Right lobe of liver (tissue), 6 donors: ENCODE results near the gene HDAC1. TPM values are rescaled to one million over a fixed set of nuclear protein-coding genes. Genes with fewer than 3 reads are reported as not detected.
A peak's percentile ranks its signal among the peaks of the same experiment; 100 is the strongest.

ENCODE experiments used
- ATAC-seq, 4 donors: fragments of 200-7000 bp; cut with Tn5 transposase; one replicate each; pipeline ENCODE4 v1.9.1; 2020; ENCODE audit warnings: mild to moderate bottlenecking in 4 of 4, moderate library complexity in 4 of 4
- DNase-seq, 3 donors: peaks; one replicate each; pipeline ENCODE4 v3.0.0-alpha.2; 2020
- H3K27ac ChIP-seq, 3 donors: fragments of 200-600 bp; one replicate each; pipeline ENCODE4 v1.8.0; 2022
- H3K27me3 ChIP-seq, 2 donors: fragments of 200-600 bp; one replicate each; pipeline ENCODE4 v1.8.0; 2022
- H3K36me3 ChIP-seq, 4 donors: fragments of 200-600 bp; sonication (generic) in 1 of 4; one replicate each; pipeline versions ENCODE4 v1.5.1 to v1.8.0; 2017 to 2022; ENCODE audit warnings: control low read depth in 1 of 4
- H3K4me1 ChIP-seq, 4 donors: fragments of 200-600 bp; sonication (generic) in 1 of 4; one replicate each; pipeline versions ENCODE4 v1.5.1 to v1.8.0; 2017 to 2022; ENCODE audit warnings: control low read depth in 1 of 4
- H3K4me3 ChIP-seq, 3 donors: fragments of 200-600 bp; one replicate each; pipeline ENCODE4 v1.8.0; 2022
- H3K9me3 ChIP-seq, 4 donors: fragments of 200-600 bp; sonication (generic) in 1 of 4; one replicate each; pipeline versions ENCODE4 v1.5.1 to v1.8.0; 2017 to 2022; ENCODE audit warnings: control low read depth in 1 of 4
- CTCF ChIP-seq, 4 donors: fragments of 200-600 bp in 3 of 4; fragments of 450-650 bp in 1 of 4; IDR thresholded peaks; one replicate each; pipeline versions ENCODE4 v1.5.1 to v1.8.0; 2016 to 2022; ENCODE audit warnings: antibody characterized with exemption in 4 of 4, mild to moderate bottlenecking in 2 of 4
- POLR2A ChIP-seq: fragments of 450-650 bp; IDR thresholded peaks from one replicate; pipeline ENCODE4 v1.6.1; 2017; ENCODE audit warnings: antibody characterized with exemption, mild to moderate bottlenecking
- WGBS: methylation state at CpG from one replicate; pipeline ENCODE4 v1.1.6; 2018; ENCODE audit warnings: low coverage, low lambda C conversion rate; ENCODE audit not compliant: insufficient coverage; ENCODE audit errors: missing lambda C conversion rate; 5-methylcytosine and 5-hydroxymethylcytosine counted together
- intact Hi-C, 2 donors: fragments of 100-400 bp; cut with DNase I; formaldehyde crosslinking; loops; one replicate each; pipeline versions ENCODE4 v1.11.2 to v1.14.1; 2022
- long read RNA-seq: library from polyadenylated mRNA; unstranded; transcript quantifications from one replicate; pipeline ENCODE4 v2.0.0, GENCODE V29; 2019
- total RNA-seq, 6 experiments: library from RNA; depleted of rRNA in 2 of 6; stranded (reverse); fragments of >200 nt in 2 of 6; fragmentation: NEBNext Ultra II Directional in 3 of 6; extraction: Animal tissue kit (Norgen Biotek cat#: 25700) in 3 of 6; gene quantifications; one replicate each; pipeline versions ENCODE4 v1.1.0 to v1.2.4, GENCODE V29; 2016 to 2023
- donor health status: DM: no; HTN: yes; CAD: no.
- donor health status: DM: no; HTN: no; CAD: no.
- donor health status: DM: no; HTN: no; CAD: no.
- donor health status: DM: no; HTN: yes; CAD: no.
- donor health status: DM: no; HTN: yes; CAD: no.

The HDAC1 gene
- 10 to 100 TPM; 24.0 to 40.6 (median 32.4) TPM for total RNA-seq
- long read RNA-seq, partial matches to known transcripts = 5 of 7 reads
- long read RNA-seq, other reads (novel, unspliced or antisense) = 1 of 7 reads

- TF ChIP-seq CTCF (IDR thresholded peaks at IDR 0.05) = no peak
- TF ChIP-seq POLR2A = peak; percentile 73
- Histone ChIP-seq H3K36me3 (no peaks in the 10 kb centered on the region), H3K4me3 (peak within 1 kb of the TSS; percentile 72 to 94 (median 91)), H3K9me3 (no peaks in the 10 kb centered on the region), H3K27me3 (no peaks in the 10 kb centered on the region), H3K4me1 (peaks cover 0 to 28% (median 5%) of the 10 kb centered on the region in 4 donors), H3K27ac (peak within 1 kb of the TSS; percentile 77 to 80 (median 79))
- intact Hi-C loops = no loop called here
- under 1% methylated on average over 38 of the region's 67 CpGs for WGBS
- DNase-seq = peak; percentile 99 to 100 (median 99)
- peak; percentile 94 to 98 (median 96) for ATAC-seq
Measured at GRCh38 chr1:32291708-32292538, at the start of gene HDAC1. Gene HDAC1, plus strand, starts transcription at chr1:32292083. Its CDS starts 87 bp downstream, at chr1:32292170.

- Histone ChIP-seq H3K27ac (peak overlapping the region in 1 of 3 donors; percentile 68), H3K27me3 (no peaks in the 10 kb centered on the region), H3K4me3 (no peak overlapping the region), H3K9me3 (no peaks in the 10 kb centered on the region), H3K4me1 (peaks cover 0 to 13% (median 6%) of the 10 kb centered on the region in 4 donors), H3K36me3 (no peaks in the 10 kb centered on the region)
- WGBS = 47% methylated on average over 6 of the region's 7 CpGs
- no peak for DNase-seq
- TF ChIP-seq POLR2A (no peak), CTCF (IDR thresholded peaks at IDR 0.05) (no peak)
- no peak for ATAC-seq
- intact Hi-C loops = no loop called here
Measured at GRCh38 chr1:32242341-32242851, 49.5 kb upstream of the HDAC1 start.

- ATAC-seq (peak; percentile 42 to 66 (median 48)), DNase-seq (peak in 2 of 3 donors; percentile 34 to 59)
- Histone ChIP-seq H3K4me1 (peaks cover 0 to 16% (median 4%) of the 10 kb centered on the region in 4 donors), H3K36me3 (no peaks in the 10 kb centered on the region), H3K9me3 (no peaks in the 10 kb centered on the region), H3K27me3 (no peaks in the 10 kb centered on the region), H3K4me3 (no peak within 1 kb of the TSS), H3K27ac (peak within 1 kb of the TSS; percentile 37 to 54 (median 40))
- TF ChIP-seq POLR2A (no peak), CTCF (IDR thresholded peaks at IDR 0.05) (no peak)
- WGBS = no CpG with 5 or more reads among the region's 3 CpGs
- intact Hi-C loops = no loop called here
Measured at GRCh38 chr1:32246888-32247273, 45.0 kb upstream of the HDAC1 start, which contains the start of gene FAM167B. Gene FAM167B, plus strand, starts transcription at chr1:32247222. Its CDS starts 200 bp downstream, at chr1:32247422.

- Histone ChIP-seq H3K27me3 (no peaks in the 10 kb centered on the region), H3K9me3 (no peaks in the 10 kb centered on the region), H3K4me1 (peaks cover 0 to 16% (median 4%) of the 10 kb centered on the region in 4 donors), H3K4me3 (no peak overlapping the region), H3K27ac (peak overlapping the region; percentile 28 to 40 (median 37)), H3K36me3 (no peaks in the 10 kb centered on the region)
- DNase-seq (peak in 1 of 3 donors; percentile 58), ATAC-seq (no peak)
- TF ChIP-seq POLR2A = no peak
- TF ChIP-seq CTCF (IDR thresholded peaks at IDR 0.05) = no peak
- intact Hi-C loops = no loop called here
- 31% methylated on average over 3 of the region's 12 CpGs for WGBS
Measured at GRCh38 chr1:32247452-32247851, 44.4 kb upstream of the HDAC1 start.
